B cell (primary cell): Measurements from ENCODE around the gene PC. TPM values are rescaled to one million over a fixed set of nuclear protein-coding genes. Genes with fewer than 3 reads are reported as not detected.

ENCODE experiments used
- ATAC-seq: fragments of 200-7000 bp; cut with Tn5 transposase; one replicate; pipeline ENCODE4 v1.10.0; 2021; ENCODE audit warnings: low read depth, mild to moderate bottlenecking, moderate number of reproducible peaks, moderate library complexity
- CTCF ChIA-PET: fragments of 350-600 bp; sonication (Branson Sonifier 250); formaldehyde crosslinking; loops from one replicate; lab custom pipeline; 2021; ENCODE audit warnings: antibody characterized with exemption, inconsistent platforms; lab: Charles Lee
- POLR2A ChIA-PET: fragments of 350-600 bp; sonication (Branson Sonifier 250); formaldehyde crosslinking; loops from one replicate; lab custom pipeline; 2021; ENCODE audit warnings: antibody characterized with exemption; lab: Charles Lee
- DNase-seq: peaks from one replicate; pipeline ENCODE4 v3.0.0; 2013
- H2AFZ ChIP-seq: 2 replicates; pipeline ENCODE4 v1.6.1; 2012; ENCODE audit warnings: mild to moderate bottlenecking, low read depth, low read length; ENCODE audit not compliant: insufficient read depth, poor library complexity, severe bottlenecking
- H3K27ac ChIP-seq, 2 donors: 1 replicate in 1 of 2; 2 replicates in 1 of 2; pipeline ENCODE4 v1.5.1; 2012 to 2013; ENCODE audit warnings: low read length in 2 of 2, mild to moderate bottlenecking in 2 of 2, moderate library complexity in 1 of 2
- H3K27me3 ChIP-seq, 4 experiments: fragments of 200-600 bp in 1 of 4; sonication (generic) in 1 of 4; replicated peaks in 1 of 4; 1 replicate in 2 of 4; 2 replicates in 2 of 4; pipeline versions ENCODE4 v1.6.1 to v1.7.0; 2013 to 2016; ENCODE audit warnings: low read length in 3 of 4, mild to moderate bottlenecking in 2 of 4, mixed read lengths in 1 of 4, moderate library complexity in 1 of 4; ENCODE audit not compliant: insufficient read depth in 4 of 4, control insufficient read depth in 3 of 4; ENCODE audit errors: control extremely low read depth in 1 of 4
- H3K36me3 ChIP-seq, 2 experiments: replicated peaks in 1 of 2; 1 replicate in 1 of 2; 2 replicates in 1 of 2; pipeline versions ENCODE4 v1.6.1 to v1.7.1; 2013; ENCODE audit warnings: low read length in 1 of 2; ENCODE audit not compliant: insufficient read depth in 2 of 2, control insufficient read depth in 1 of 2; ENCODE audit errors: control extremely low read depth in 1 of 2, extremely low read depth in 1 of 2
- H3K4me1 ChIP-seq, 2 donors: fragments of 200-600 bp in 1 of 2; sonication (generic) in 1 of 2; 1 replicate in 1 of 2; 2 replicates in 1 of 2; pipeline versions ENCODE4 v1.5.1 to v1.6.1; 2013 to 2017; ENCODE audit warnings: low read length in 2 of 2; ENCODE audit not compliant: control insufficient read depth in 2 of 2, insufficient read depth in 2 of 2
- H3K4me2 ChIP-seq: replicated peaks from 2 replicates; pipeline ENCODE3; 2012; ENCODE audit warnings: mild to moderate bottlenecking, low read depth, low read length; ENCODE audit not compliant: poor library complexity, severe bottlenecking
- H3K4me3 ChIP-seq, 5 experiments: fragments of 200-600 bp in 1 of 5; sonication (generic) in 1 of 5; 1 replicate in 3 of 5; 2 replicates in 2 of 5; pipeline versions ENCODE4 v1.5.1 to v1.7.0; 2011 to 2016; ENCODE audit warnings: low read length in 4 of 5, mild to moderate bottlenecking in 4 of 5, low read depth in 2 of 5, control low read depth in 1 of 5, moderate library complexity in 1 of 5; ENCODE audit not compliant: insufficient read depth in 1 of 5; ENCODE audit errors: control extremely low read depth in 1 of 5, extremely low read depth in 1 of 5
- H3K79me2 ChIP-seq: fragments of 200-600 bp; sonication (generic); one replicate; pipeline ENCODE4 v1.6.0; 2016; ENCODE audit warnings: low read length; ENCODE audit not compliant: control insufficient read depth, insufficient read depth
- H3K9ac ChIP-seq: fragments of 200-600 bp; sonication (generic); 2 replicates; pipeline ENCODE4 v1.6.1; 2017; ENCODE audit warnings: mild to moderate bottlenecking, low read length, moderate library complexity
- H3K9me3 ChIP-seq, 3 donors: one replicate each; pipeline versions ENCODE4 v1.6.1 to v1.7.1; 2013; ENCODE audit warnings: low read length in 2 of 3; ENCODE audit not compliant: control insufficient read depth in 2 of 3, insufficient read depth in 1 of 3; ENCODE audit errors: control extremely low read depth in 1 of 3
- H4K20me1 ChIP-seq: 2 replicates; pipeline ENCODE4 v1.6.0; 2012; ENCODE audit warnings: mild to moderate bottlenecking, low read length; ENCODE audit not compliant: insufficient read depth, control insufficient read depth, poor library complexity, severe bottlenecking
- H3K27ac Mint-ChIP-seq: one replicate; pipeline ENCODE4 v1.8.0; 2021; ENCODE audit warnings: mixed read lengths
- H3K27me3 Mint-ChIP-seq: one replicate; pipeline ENCODE4 v1.8.0; 2021; ENCODE audit warnings: mixed read lengths
- H3K4me1 Mint-ChIP-seq: one replicate; pipeline ENCODE4 v1.8.0; 2021; ENCODE audit warnings: mixed read lengths
- H3K4me3 Mint-ChIP-seq: one replicate; pipeline ENCODE4 v1.8.0; 2021; ENCODE audit warnings: mixed read lengths
- H3K9me3 Mint-ChIP-seq: one replicate; pipeline ENCODE4 v1.8.0; 2022; ENCODE audit warnings: mixed read lengths; ENCODE audit not compliant: insufficient read depth
- CTCF ChIP-seq: fragments of 200-600 bp; IDR thresholded peaks from one replicate; pipeline ENCODE4 v1.8.0; 2022; ENCODE audit warnings: antibody characterized with exemption, mild to moderate bottlenecking
- EZH2 ChIP-seq: IDR thresholded peaks from 2 replicates; pipeline ENCODE4 v1.6.1; 2012; ENCODE audit warnings: borderline replicate concordance, low read depth, mild to moderate bottlenecking, moderate library complexity, low read length; ENCODE audit not compliant: insufficient read depth, poor library complexity, severe bottlenecking
- WGBS: methylation state at CpG from one replicate; pipeline ENCODE4 v1.1.5; 2013; ENCODE audit warnings: missing lambda C conversion rate; ENCODE audit not compliant: insufficient coverage; 5-methylcytosine and 5-hydroxymethylcytosine counted together
- intact Hi-C: fragments of 100-400 bp; cut with micrococcal nuclease; formaldehyde crosslinking; loops from one replicate; pipeline ENCODE4 v1.10.0; 2022
- polyA plus RNA-seq: library from polyadenylated mRNA; depleted of rRNA; stranded (reverse); fragments of >200 nt; gene quantifications from 2 replicates; pipeline ENCODE4 v1.2.3, GENCODE V29; 2012
- total RNA-seq, 2 donors: library from RNA; stranded (reverse); fragments of 120-200 nt in 1 of 2; gene quantifications; 1 replicate in 1 of 2; 2 replicates in 1 of 2; pipeline versions ENCODE4 v1.2.3 to v1.2.4, GENCODE V29; 2013 to 2022

PC gene
- total and polyA plus RNA-seq, 2 donors (not counting 1 experiment from before 2014, with no cell fraction given) = 1.5 to 4.4 TPM

GRCh38 chr11:66967670-66968425, 9.7 kb upstream of the PC start:
- Mint-ChIP-seq H3K9me3 (no peaks in the 10 kb centered on the region), H3K27me3 (peaks cover 25% of the 10 kb centered on the region), H3K27ac (no peak overlapping the region), H3K4me3 (no peak overlapping the region), H3K4me1 (no peaks in the 10 kb centered on the region)
- Histone ChIP-seq H3K4me3 (no peak overlapping the region), H3K9ac (no peak overlapping the region), H4K20me1 (no peaks in the 10 kb centered on the region), H3K79me2 (no peaks in the 10 kb centered on the region), H3K27ac (no peak overlapping the region), H3K4me1 (no peaks in the 10 kb centered on the region), H3K9me3 (peaks cover 0 to 3% (median 2%) of the 10 kb centered on the region in 3 donors), H3K4me2 (no peak overlapping the region), H2AFZ (no peak overlapping the region), H3K36me3 (no peaks in the 10 kb centered on the region), H3K27me3 (peaks cover 0 to 6% (median 0%) of the 10 kb centered on the region in 4 experiments)
- DNase-seq (no peak), ATAC-seq (no peak)
- no peak for TF ChIP-seq EZH2
- no peak for TF ChIP-seq CTCF
- POLR2A ChIA-PET = no interaction called here
- 91% methylated on average over 5 of the region's 5 CpGs for WGBS
- CTCF ChIA-PET = no interaction called here
- intact Hi-C loops = no loop called here

- DNase-seq (no peak), ATAC-seq (no peak)
- no peaks in the 10 kb centered on the region for H3K9me3 Mint-ChIP-seq
- no peaks in the 10 kb centered on the region for H3K79me2 ChIP-seq
- H3K4me3 ChIP-seq = no peak overlapping the region
- no peaks in the 10 kb centered on the region for H3K4me1 Mint-ChIP-seq
- H3K27ac ChIP-seq = no peak overlapping the region
- peaks cover 0 to 3% (median 2%) of the 10 kb centered on the region in 3 donors for H3K9me3 ChIP-seq
- CTCF ChIA-PET = no interaction called here
- intact Hi-C loops = no loop called here
- H3K27ac Mint-ChIP-seq = no peak overlapping the region
- POLR2A ChIA-PET = no interaction called here
- H3K9ac ChIP-seq = no peak overlapping the region
- peaks cover 21% of the 10 kb centered on the region for H3K27me3 Mint-ChIP-seq
- no peaks in the 10 kb centered on the region for H3K36me3 ChIP-seq
- TF ChIP-seq CTCF = no peak
- no peak for TF ChIP-seq EZH2
- no peaks in the 10 kb centered on the region for H4K20me1 ChIP-seq
- H2AFZ ChIP-seq = no peak overlapping the region
- peaks cover 0 to 5% (median 0%) of the 10 kb centered on the region in 4 experiments for H3K27me3 ChIP-seq
- no peak overlapping the region for H3K4me3 Mint-ChIP-seq
- no peak overlapping the region for H3K4me2 ChIP-seq
- 90% methylated on average over 2 of the region's 5 CpGs for WGBS
- no peaks in the 10 kb centered on the region for H3K4me1 ChIP-seq
These were observed 8.2 kb upstream of the PC start for GRCh38 chr11:66966351-66966750.
